ENCODE results near the gene NRL.

The NRL gene

GRCh38 chr14:24085215-24085614 lies 29.5 kb downstream of the NRL start:
- no peaks in the 10 kb centered on the region for H3K36me3 ChIP-seq (replicated peaks; ENCODE audit: insufficient read depth, low read length)
- H3K79me2 ChIP-seq (ENCODE audit: low read length), result no peaks in the 10 kb centered on the region
- peaks cover 7% of the 10 kb centered on the region for H3K4me1 ChIP-seq (ENCODE audit: low read length)
- no peaks in the 10 kb centered on the region for H3F3A ChIP-seq (ENCODE audit: insufficient read depth, low read length)
- no peaks in the 10 kb centered on the region for H4K20me1 ChIP-seq (ENCODE audit: insufficient read depth, low read length)
- DNase-seq, result no peak
- H3K4me2 ChIP-seq (ENCODE audit: low read depth, low read length), result no peak overlapping the region
- H3K9me3 ChIP-seq (replicated peaks; ENCODE audit: insufficient read depth, low read length), result no peaks in the 10 kb centered on the region
- no peaks in the 10 kb centered on the region for H3K9me2 ChIP-seq (replicated peaks; ENCODE audit: insufficient read depth, low read length)
- H3K27me3 ChIP-seq (replicated peaks; ENCODE audit: insufficient read depth, low read length), result no peaks in the 10 kb centered on the region
- TF ChIP-seq EZH2 (optimal IDR thresholded peaks at IDR 0.05; ENCODE audit: low read depth, low read length) (no peak), EZH2phosphoT487 (IDR thresholded peaks at IDR 0.05; ENCODE audit: low read length) (no peak)
- TF ChIP-seq, protein P1, sequence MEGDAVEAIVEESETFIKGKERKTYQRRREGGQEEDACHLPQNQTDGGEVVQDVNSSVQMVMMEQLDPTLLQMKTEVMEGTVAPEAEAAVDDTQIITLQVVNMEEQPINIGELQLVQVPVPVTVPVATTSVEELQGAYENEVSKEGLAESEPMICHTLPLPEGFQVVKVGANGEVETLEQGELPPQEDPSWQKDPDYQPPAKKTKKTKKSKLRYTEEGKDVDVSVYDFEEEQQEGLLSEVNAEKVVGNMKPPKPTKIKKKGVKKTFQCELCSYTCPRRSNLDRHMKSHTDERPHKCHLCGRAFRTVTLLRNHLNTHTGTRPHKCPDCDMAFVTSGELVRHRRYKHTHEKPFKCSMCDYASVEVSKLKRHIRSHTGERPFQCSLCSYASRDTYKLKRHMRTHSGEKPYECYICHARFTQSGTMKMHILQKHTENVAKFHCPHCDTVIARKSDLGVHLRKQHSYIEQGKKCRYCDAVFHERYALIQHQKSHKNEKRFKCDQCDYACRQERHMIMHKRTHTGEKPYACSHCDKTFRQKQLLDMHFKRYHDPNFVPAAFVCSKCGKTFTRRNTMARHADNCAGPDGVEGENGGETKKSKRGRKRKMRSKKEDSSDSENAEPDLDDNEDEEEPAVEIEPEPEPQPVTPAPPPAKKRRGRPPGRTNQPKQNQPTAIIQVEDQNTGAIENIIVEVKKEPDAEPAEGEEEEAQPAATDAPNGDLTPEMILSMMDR (IDR thresholded peaks at IDR 0.05; ENCODE audit: low read length), result no peak
- no peak overlapping the region for H3K4me3 ChIP-seq (ENCODE audit: low read length)
- H3K9ac ChIP-seq (ENCODE audit: low read length), result no peak overlapping the region
- H2AFZ ChIP-seq (ENCODE audit: low read length), result no peak overlapping the region
- no peak overlapping the region for H3K27ac ChIP-seq (ENCODE audit: low read length)

GRCh38 chr14:24084440-24084839 lies 30.3 kb downstream of the NRL start:
- Histone ChIP-seq H3K27ac (ENCODE audit: low read length) (no peak overlapping the region), H3K9me3 (replicated peaks; ENCODE audit: insufficient read depth, low read length) (no peaks in the 10 kb centered on the region), H3K4me2 (ENCODE audit: low read depth, low read length) (no peak overlapping the region), H3K27me3 (replicated peaks; ENCODE audit: insufficient read depth, low read length) (no peaks in the 10 kb centered on the region), H4K20me1 (ENCODE audit: insufficient read depth, low read length) (no peaks in the 10 kb centered on the region), H3K4me3 (ENCODE audit: low read length) (no peak overlapping the region), H3K36me3 (replicated peaks; ENCODE audit: insufficient read depth, low read length) (no peaks in the 10 kb centered on the region), H3K9me2 (replicated peaks; ENCODE audit: insufficient read depth, low read length) (no peaks in the 10 kb centered on the region), H3K4me1 (ENCODE audit: low read length) (peaks cover 8% of the 10 kb centered on the region), H3K9ac (ENCODE audit: low read length) (no peak overlapping the region), H3K79me2 (ENCODE audit: low read length) (no peaks in the 10 kb centered on the region), H3F3A (ENCODE audit: insufficient read depth, low read length) (no peaks in the 10 kb centered on the region), H2AFZ (ENCODE audit: low read length) (no peak overlapping the region)
- no peak for TF ChIP-seq EZH2 (optimal IDR thresholded peaks at IDR 0.05; ENCODE audit: low read depth, low read length)
- TF ChIP-seq, protein P1 (IDR thresholded peaks at IDR 0.05; ENCODE audit: low read length), result no peak
- no peak for TF ChIP-seq EZH2phosphoT487 (IDR thresholded peaks at IDR 0.05; ENCODE audit: low read length)
- DNase-seq, result no peak

DNA sequence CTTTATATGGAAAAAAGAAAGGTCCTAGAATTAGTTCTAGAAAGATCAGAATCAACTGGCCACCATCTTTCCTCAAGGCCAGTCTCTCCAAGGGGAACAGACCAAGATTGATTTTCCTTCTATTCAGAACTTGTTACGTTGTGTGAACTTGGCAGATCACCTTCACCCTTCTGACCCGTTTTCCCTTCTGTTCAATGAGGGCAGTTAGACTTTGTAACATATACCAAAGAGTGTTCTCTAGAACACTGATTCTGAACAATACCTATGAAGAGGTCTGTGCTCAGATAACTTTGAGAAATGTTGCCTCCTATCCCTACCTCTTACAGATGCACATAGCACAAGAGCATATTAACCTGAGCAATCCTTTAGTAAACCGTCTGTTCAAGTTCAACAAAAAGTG lies 31.3 kb downstream of the NRL start:
- Histone ChIP-seq H3K9me3 (replicated peaks; ENCODE audit: insufficient read depth, low read length) (no peaks in the 10 kb centered on the region), H3K79me2 (ENCODE audit: low read length) (no peaks in the 10 kb centered on the region), H3K36me3 (replicated peaks; ENCODE audit: insufficient read depth, low read length) (no peaks in the 10 kb centered on the region), H3K27ac (ENCODE audit: low read length) (no peak overlapping the region), H2AFZ (ENCODE audit: low read length) (no peak overlapping the region), H3K4me1 (ENCODE audit: low read length) (peaks cover 8% of the 10 kb centered on the region), H3K4me3 (ENCODE audit: low read length) (no peak overlapping the region), H3F3A (ENCODE audit: insufficient read depth, low read length) (no peaks in the 10 kb centered on the region), H3K4me2 (ENCODE audit: low read depth, low read length) (no peak overlapping the region), H3K9ac (ENCODE audit: low read length) (no peak overlapping the region), H3K27me3 (replicated peaks; ENCODE audit: insufficient read depth, low read length) (no peaks in the 10 kb centered on the region), H4K20me1 (ENCODE audit: insufficient read depth, low read length) (no peaks in the 10 kb centered on the region), H3K9me2 (replicated peaks; ENCODE audit: insufficient read depth, low read length) (no peaks in the 10 kb centered on the region)
- no peak for DNase-seq
- no peak for TF ChIP-seq EZH2 (optimal IDR thresholded peaks at IDR 0.05; ENCODE audit: low read depth, low read length)
- TF ChIP-seq EZH2phosphoT487 (IDR thresholded peaks at IDR 0.05; ENCODE audit: low read length), result no peak
- TF ChIP-seq, protein P1 (IDR thresholded peaks at IDR 0.05; ENCODE audit: low read length), result no peak

All from MM.1S (cell line).